ENCODE data around the gene ROCK2.

DNA sequence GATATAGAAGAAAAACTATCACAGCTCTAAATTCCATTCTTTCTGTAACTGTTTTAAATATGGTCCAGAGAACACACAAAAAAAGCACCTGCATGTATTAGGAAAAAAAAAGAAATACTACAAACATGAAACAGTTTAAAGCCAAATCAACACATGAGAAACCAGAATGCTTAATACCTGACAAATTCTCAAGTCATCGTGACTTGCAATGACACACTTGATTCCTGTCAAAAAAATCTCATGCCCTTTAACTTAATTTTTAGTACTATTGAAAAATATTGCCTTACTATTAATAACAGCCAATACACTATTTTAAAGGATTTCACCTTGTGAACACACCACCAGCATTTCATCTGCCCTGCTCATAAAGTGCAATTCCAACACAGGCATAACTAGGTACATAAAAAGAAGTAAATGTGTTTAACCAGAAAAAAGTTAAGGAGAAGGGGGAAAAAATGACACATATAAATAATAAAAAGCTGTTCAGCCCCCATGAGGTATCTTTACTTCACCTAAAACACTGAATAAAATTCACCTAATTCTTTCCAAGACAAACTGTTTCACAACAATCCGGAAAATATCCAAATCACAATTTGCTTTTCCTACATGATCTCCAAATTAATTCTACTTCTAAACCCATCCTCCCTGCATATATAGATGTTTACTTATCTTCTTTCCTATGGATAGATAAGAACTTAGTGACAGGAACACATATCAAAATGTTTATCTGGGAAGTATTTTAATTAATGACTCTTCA is 10.8 kb downstream of the ROCK2 start:
- TF ChIP-seq, protein P1, sequence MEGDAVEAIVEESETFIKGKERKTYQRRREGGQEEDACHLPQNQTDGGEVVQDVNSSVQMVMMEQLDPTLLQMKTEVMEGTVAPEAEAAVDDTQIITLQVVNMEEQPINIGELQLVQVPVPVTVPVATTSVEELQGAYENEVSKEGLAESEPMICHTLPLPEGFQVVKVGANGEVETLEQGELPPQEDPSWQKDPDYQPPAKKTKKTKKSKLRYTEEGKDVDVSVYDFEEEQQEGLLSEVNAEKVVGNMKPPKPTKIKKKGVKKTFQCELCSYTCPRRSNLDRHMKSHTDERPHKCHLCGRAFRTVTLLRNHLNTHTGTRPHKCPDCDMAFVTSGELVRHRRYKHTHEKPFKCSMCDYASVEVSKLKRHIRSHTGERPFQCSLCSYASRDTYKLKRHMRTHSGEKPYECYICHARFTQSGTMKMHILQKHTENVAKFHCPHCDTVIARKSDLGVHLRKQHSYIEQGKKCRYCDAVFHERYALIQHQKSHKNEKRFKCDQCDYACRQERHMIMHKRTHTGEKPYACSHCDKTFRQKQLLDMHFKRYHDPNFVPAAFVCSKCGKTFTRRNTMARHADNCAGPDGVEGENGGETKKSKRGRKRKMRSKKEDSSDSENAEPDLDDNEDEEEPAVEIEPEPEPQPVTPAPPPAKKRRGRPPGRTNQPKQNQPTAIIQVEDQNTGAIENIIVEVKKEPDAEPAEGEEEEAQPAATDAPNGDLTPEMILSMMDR (IDR thresholded peaks at IDR 0.05) = no peak
- no peak for TF ChIP-seq EP300 (IDR thresholded peaks at IDR 0.05)
